Loucy (cell line): Measurements from ENCODE around the gene LINGO3.

Source experiments
- H2AFZ ChIP-seq: fragments of 200-600 bp; sonication (generic); 2 replicates; pipeline ENCODE4 v1.6.0; 2016; ENCODE audit warnings: antibody characterized with exemption, mild to moderate bottlenecking, low read length, moderate library complexity
- H3F3A ChIP-seq: fragments of 200-600 bp; 2 replicates; pipeline ENCODE4 v1.6.0; 2016; ENCODE audit warnings: antibody characterized with exemption, low read depth, mild to moderate bottlenecking
- H3K27me3 ChIP-seq: fragments of 200-600 bp; sonication (generic); 2 replicates; pipeline ENCODE4 v1.6.1; 2014; ENCODE audit warnings: low read length, mild to moderate bottlenecking; ENCODE audit not compliant: insufficient read depth, poor library complexity, severe bottlenecking
- H3K36me3 ChIP-seq: fragments of 200-600 bp; sonication (generic); 2 replicates; pipeline ENCODE4 v1.6.1; 2016; ENCODE audit warnings: low read length; ENCODE audit not compliant: insufficient read depth
- H3K4me1 ChIP-seq: fragments of 200-600 bp; sonication (generic); 2 replicates; pipeline ENCODE4 v1.5.1; 2014; ENCODE audit warnings: low read length, mild to moderate bottlenecking; ENCODE audit not compliant: insufficient read depth, poor library complexity, severe bottlenecking
- H3K4me2 ChIP-seq: fragments of 200-600 bp; sonication (generic); 2 replicates; pipeline ENCODE4 v1.6.0; 2014; ENCODE audit warnings: antibody characterized with exemption, low read length, low read depth, mild to moderate bottlenecking; ENCODE audit not compliant: poor library complexity, severe bottlenecking
- H3K4me3 ChIP-seq: fragments of 200-600 bp; sonication (generic); 2 replicates; pipeline ENCODE4 v1.5.1; 2014; ENCODE audit warnings: low read length, mild to moderate bottlenecking, mixed read lengths; ENCODE audit not compliant: poor library complexity, severe bottlenecking
- H3K79me2 ChIP-seq: fragments of 200-600 bp; sonication (generic); 2 replicates; pipeline ENCODE4 v1.6.1; 2014; ENCODE audit warnings: low read length; ENCODE audit not compliant: insufficient read depth
- H3K9ac ChIP-seq: fragments of 200-600 bp; sonication (generic); 2 replicates; pipeline ENCODE4 v1.6.0; 2014; ENCODE audit warnings: mild to moderate bottlenecking, low read depth, low read length, moderate library complexity; ENCODE audit not compliant: poor library complexity, severe bottlenecking
- H3K9me2 ChIP-seq: fragments of 200-600 bp; sonication (generic); replicated peaks from 2 replicates; pipeline ENCODE4 v1.6.1; 2016; ENCODE audit warnings: low read depth, low read length, mixed read lengths
- H3K9me3 ChIP-seq: fragments of 200-600 bp; sonication (generic); 2 replicates; pipeline ENCODE4 v1.6.1; 2014; ENCODE audit warnings: mild to moderate bottlenecking, antibody characterized with exemption, low read length, low read depth; ENCODE audit not compliant: insufficient read depth
- H4K20me1 ChIP-seq: fragments of 200-600 bp; sonication (generic); 2 replicates; pipeline ENCODE4 v1.6.0; 2014; ENCODE audit warnings: antibody characterized with exemption, low read length, mild to moderate bottlenecking; ENCODE audit not compliant: insufficient read depth, poor library complexity, severe bottlenecking
- CTCF ChIP-seq: fragments of 200-600 bp; sonication (generic); conservative IDR thresholded peaks from 2 replicates; pipeline ENCODE4 v1.5.1; 2014; ENCODE audit warnings: mild to moderate bottlenecking, antibody characterized with exemption, low read length
- EZH2phosphoT487 ChIP-seq: fragments of 200-600 bp; IDR thresholded peaks from 2 replicates; pipeline ENCODE4 v1.6.1; 2018; ENCODE audit warnings: antibody characterized with exemption, mild to moderate bottlenecking, moderate library complexity, borderline replicate concordance

LINGO3 gene

GRCh38 chr19:2332341-2333026 lies 24.5 kb upstream of the LINGO3 start:
- H3K4me2 ChIP-seq: peak overlapping the region; percentile 85
- H3K36me3 ChIP-seq: no peaks in the 10 kb centered on the region; the same call in 1 of the 2 replicates
- no peak overlapping the region for H2AFZ ChIP-seq
- TF ChIP-seq EZH2phosphoT487: no peak
- no peak for TF ChIP-seq CTCF
- H3K9me3 ChIP-seq: no peaks in the 10 kb centered on the region
- H3K4me1 ChIP-seq: peaks cover 45% of the 10 kb centered on the region
- H3K4me3 ChIP-seq: peak overlapping the region; percentile 98
- peaks cover 9% of the 10 kb centered on the region for H3K27me3 ChIP-seq
- peaks cover 45% of the 10 kb centered on the region for H4K20me1 ChIP-seq
- H3K79me2 ChIP-seq: peaks cover 90% of the 10 kb centered on the region
- H3K9me2 ChIP-seq: no peaks in the 10 kb centered on the region
- H3K9ac ChIP-seq: peak overlapping the region; percentile 99
- H3F3A ChIP-seq: peaks cover 6% of the 10 kb centered on the region

GRCh38 chr19:2331601-2332246 lies 23.8 kb upstream of the LINGO3 start:
- no peaks in the 10 kb centered on the region for H3K9me2 ChIP-seq
- H3K9ac ChIP-seq: peak overlapping the region; percentile 99
- no peaks in the 10 kb centered on the region for H3K9me3 ChIP-seq
- peaks cover 9% of the 10 kb centered on the region for H3K27me3 ChIP-seq
- peaks cover 49% of the 10 kb centered on the region for H4K20me1 ChIP-seq
- no peak for TF ChIP-seq EZH2phosphoT487
- no peak for TF ChIP-seq CTCF
- H3K4me3 ChIP-seq: peak overlapping the region; percentile 98
- peaks cover 6% of the 10 kb centered on the region for H3F3A ChIP-seq
- peaks cover 50% of the 10 kb centered on the region for H3K4me1 ChIP-seq
- no peak overlapping the region for H2AFZ ChIP-seq
- peak overlapping the region; percentile 85 for H3K4me2 ChIP-seq
- peaks cover 90% of the 10 kb centered on the region for H3K79me2 ChIP-seq
- no peaks in the 10 kb centered on the region; the same call in 1 of the 2 replicates for H3K36me3 ChIP-seq

GRCh38 chr19:2330632-2331284 lies 22.8 kb upstream of the LINGO3 start:
- TF ChIP-seq CTCF (no peak), EZH2phosphoT487 (no peak)
- Histone ChIP-seq H4K20me1 (peaks cover 43% of the 10 kb centered on the region), H3K9ac (peak overlapping the region; percentile 99), H2AFZ (no peak overlapping the region), H3F3A (peaks cover 6% of the 10 kb centered on the region), H3K79me2 (peaks cover 90% of the 10 kb centered on the region), H3K4me1 (peaks cover 56% of the 10 kb centered on the region), H3K9me3 (no peaks in the 10 kb centered on the region), H3K9me2 (no peaks in the 10 kb centered on the region), H3K4me3 (peak overlapping the region; percentile 98), H3K27me3 (peaks cover 9% of the 10 kb centered on the region), H3K36me3 (no peaks in the 10 kb centered on the region; the same call in 1 of the 2 replicates), H3K4me2 (peak overlapping the region; percentile 85)
